K562 (cell line): ENCODE measurements around the gene EFCAB12. TPM values are rescaled to one million over a fixed set of nuclear protein-coding genes. Genes with fewer than 3 reads are reported as not detected.
A peak's percentile ranks its signal among the peaks of the same experiment; 100 is the strongest.

ENCODE experiments used
- AFF1 ChIP-seq, 2 experiments: fragments of 450-650 bp; IDR thresholded peaks; 2 replicates each; pipeline ENCODE4 v1.6.1; 2018; ENCODE audit warnings: mild to moderate bottlenecking in 2 of 2, low read depth in 1 of 2; ENCODE audit not compliant: partially characterized antibody in 2 of 2
- BRD4 ChIP-seq: fragments of 200-600 bp; sonication (generic); IDR thresholded peaks from 2 replicates; pipeline ENCODE4 v1.6.1; 2017; ENCODE audit warnings: inconsistent platforms
- CBX3 ChIP-seq, 2 experiments: IDR thresholded peaks; 1 replicate in 1 of 2; 2 replicates in 1 of 2; pipeline ENCODE4 v1.6.1; 2012; ENCODE audit warnings: inconsistent platforms in 2 of 2, low read length in 2 of 2, borderline replicate concordance in 1 of 2, control low read depth in 1 of 2
- CHCHD3 ChIP-seq: fragments of 250-450 bp; sonication (Bioruptor Pico); IDR thresholded peaks from 2 replicates; pipeline ENCODE4 v2.1.2; 2022; ENCODE audit warnings: mild to moderate bottlenecking
- E2F6 ChIP-seq, 2 experiments: IDR thresholded peaks; 2 replicates each; pipeline ENCODE4 v1.6.1; 2011; ENCODE audit warnings: borderline replicate concordance in 1 of 2, control low read depth in 1 of 2, low read depth in 1 of 2, low read length in 1 of 2, mild to moderate bottlenecking in 1 of 2, mixed read lengths in 1 of 2, moderate library complexity in 1 of 2; ENCODE audit not compliant: insufficient read depth in 1 of 2, insufficient read length in 1 of 2, poor library complexity in 1 of 2, severe bottlenecking in 1 of 2; ENCODE audit errors: extremely low read depth in 1 of 2
- HBP1 ChIP-seq: fragments of 450-650 bp; formaldehyde crosslinking; IDR thresholded peaks from 2 replicates; pipeline ENCODE4 v1.4.0; 2022; ENCODE audit warnings: missing genetic modification characterization
- KDM4B ChIP-seq, 2 experiments: fragments of 450-650 bp in 1 of 2; sonication (generic) in 1 of 2; IDR thresholded peaks; 2 replicates each; pipeline ENCODE4 v1.6.1; 2016 to 2017; ENCODE audit warnings: borderline replicate concordance in 2 of 2, antibody characterized with exemption in 1 of 2, low read depth in 1 of 2, mild to moderate bottlenecking in 1 of 2
- POLR2H ChIP-seq: IDR thresholded peaks from 2 replicates; pipeline ENCODE4 v1.6.1; 2016; ENCODE audit warnings: missing genetic modification characterization, low read depth, mild to moderate bottlenecking, control low read depth, missing compliant biosample characterization, moderate library complexity
- RAD21 ChIP-seq, 2 experiments: fragments of 250-450 bp in 1 of 2; fragments of 450-650 bp in 1 of 2; sonication (Bioruptor Pico) in 1 of 2; formaldehyde crosslinking in 1 of 2; IDR thresholded peaks in 1 of 2; conservative IDR thresholded peaks in 1 of 2; 2 replicates each; pipeline versions ENCODE4 v1.4.0 to v1.8.0; 2020 to 2022; ENCODE audit warnings: mild to moderate bottlenecking in 2 of 2, moderate library complexity in 1 of 2
- RERE ChIP-seq: sonication (generic); formaldehyde crosslinking; IDR thresholded peaks from 2 replicates; pipeline ENCODE4 v1.8.0; 2023; ENCODE audit warnings: missing genetic modification reagents, mild to moderate bottlenecking, borderline replicate concordance
- SMARCA4 ChIP-seq: fragments of 450-650 bp; IDR thresholded peaks from 2 replicates; pipeline ENCODE4 v1.6.1; 2016
- TBP ChIP-seq: optimal IDR thresholded peaks from 2 replicates; pipeline ENCODE3; 2011; ENCODE audit warnings: low read depth, low read length, improper control_type of control experiment
- ZNF41 ChIP-seq: fragments of 250-450 bp; sonication (Bioruptor Pico); conservative IDR thresholded peaks from 2 replicates; pipeline ENCODE4 v1.4.0; 2020; ENCODE audit warnings: mild to moderate bottlenecking
- ZNF583 ChIP-seq: fragments of 250-450 bp; sonication (Bioruptor Pico); IDR thresholded peaks from 2 replicates; pipeline ENCODE4 v1.4.0; 2020
- polyA plus RNA-seq, 8 experiments: library from polyadenylated mRNA; depleted of rRNA in 4 of 8; stranded (reverse) in 5 of 8; unstranded in 3 of 8; fragments of >200 nt; fragmentation: Nextera tagmentation in 2 of 8; fragmentation: Illumina TruSeq in 1 of 8; extraction: Ambion mirVana in 2 of 8; extraction: Trizol in 1 of 8; gene quantifications; 2 replicates each; pipeline versions ENCODE4 v1.2.1 to v1.2.3, GENCODE V29; 2011 to 2014; ENCODE audit warnings: inconsistent platforms in 1 of 8, missing spikeins in 1 of 8
- total RNA-seq, 7 experiments: library from RNA; depleted of rRNA in 6 of 7; stranded (reverse); fragments of >200 nt in 6 of 7; fragmentation: Illumina TruSeq in 2 of 7; extraction: Trizol in 2 of 7; gene quantifications; 2 replicates each; pipeline versions ENCODE4 v1.2.1 to v1.2.3, GENCODE V29; 2011 to 2021; ENCODE audit warnings: low replicate concordance in 1 of 7

EFCAB12 gene
- total and polyA plus RNA-seq, 9 of the 15 experiments (the other 6 are each of a cell fraction or from before 2014, with no cell fraction given), result 0.08 to 0.95 (median 0.56) TPM; not detected in 1

DNA sequence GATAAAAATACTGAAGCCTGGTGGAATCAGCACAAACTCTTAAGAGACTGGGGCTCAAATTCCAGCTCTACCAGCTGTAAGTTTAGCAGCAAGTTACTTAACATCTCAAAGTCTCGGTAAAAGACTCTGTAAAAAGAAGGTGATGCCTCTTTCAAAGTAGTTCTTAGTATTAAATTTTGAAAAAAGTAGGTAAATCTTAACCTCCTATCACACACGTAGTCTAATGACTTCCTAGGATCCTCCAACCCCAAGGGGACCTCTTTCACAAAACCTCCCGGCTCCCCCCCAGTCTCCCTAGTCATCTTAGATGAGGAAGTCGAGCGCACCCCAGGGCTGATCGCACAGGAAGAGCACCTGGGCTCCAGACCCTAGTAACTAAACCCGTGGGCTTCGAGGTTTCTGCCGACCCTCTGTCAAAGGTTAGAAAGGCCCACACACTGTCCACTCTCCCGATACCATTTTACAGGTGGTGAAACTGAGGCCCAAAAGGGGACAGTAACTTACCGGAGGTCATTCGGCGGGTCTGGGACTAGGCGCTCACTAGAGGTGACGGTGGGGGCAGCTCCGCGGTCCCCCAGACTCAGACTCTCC lies 10.9 kb upstream of the EFCAB12 start (continued):
- TF ChIP-seq RERE (CRISPR knock-in tag) (no peak), AFF1 (IDR thresholded peaks at IDR 0.05; ENCODE audit: low read depth in 1 of 2, partially characterized antibody in 2 of 2) (peak; percentile 44 to 51), SMARCA4 (0 out of 2 replicates have a peak, but pooled peaks have one; percentile 49), E2F6 (IDR thresholded peaks at IDR 0.05; ENCODE audit: borderline replicate concordance in 1 of 2, extremely low read depth in 1 of 2, insufficient read depth in 1 of 2, insufficient read length in 1 of 2, low read depth in 1 of 2, low read length in 1 of 2, poor library complexity in 1 of 2, severe bottlenecking in 1 of 2) (no peak), CHCHD3 (CRISPR knock-in tag) (no peak), POLR2H (tag) (no peak), ZNF41 (CRISPR knock-in tag) (no peak), KDM4B (IDR thresholded peaks at IDR 0.05; ENCODE audit: borderline replicate concordance in 2 of 2, low read depth in 1 of 2) (no peak), CBX3 (IDR thresholded peaks at IDR 0.05; ENCODE audit: borderline replicate concordance in 1 of 2, low read length in 2 of 2) (no peak), HBP1 (CRISPR knock-in tag) (no peak), ZNF583 (CRISPR knock-in tag) (no peak), TBP (no peak), BRD4 (no peak), RAD21 (CRISPR knock-in tag; conservative IDR thresholded peaks at IDR 0.05 in 1 of 2, IDR thresholded peaks at IDR 0.05 in 1 of 2) (no peak; a peak in 1 of 4 replicates)
